Measurements from ENCODE around the gene RBM19. TPM values are rescaled to one million over a fixed set of nuclear protein-coding genes. Genes with fewer than 3 reads are reported as not detected.
A peak's percentile ranks its signal among the peaks of the same experiment; 100 is the strongest.

RBM19 gene
- total and polyA plus RNA-seq, 2 of the 4 experiments (the other 2 are of a cell fraction) = 18.7 to 19.2 TPM

- H4K20me1 ChIP-seq (ENCODE audit: insufficient read depth, low read length) = no peaks in the 10 kb centered on the region
- 96% methylated on average over 8 of the region's 19 CpGs; no CpG with 5 or more reads in 1 of the 2 experiments for WGBS, 2 experiments (ENCODE audit: extremely low coverage in 2 of 2, insufficient read length in 1 of 2)
- H3K23ac ChIP-seq (ENCODE audit: low read depth, low read length) = no peak overlapping the region
- H4K8ac ChIP-seq (ENCODE audit: low read depth in 2 of 2, low read length in 2 of 2) = no peak overlapping the region
- no peak overlapping the region for H2AFZ ChIP-seq (replicated peaks; ENCODE audit: low read length, poor library complexity)
- H3K36me3 ChIP-seq (ENCODE audit: control insufficient read depth, insufficient read depth, low read length) = peaks cover 19% of the 10 kb centered on the region
- POLR2A ChIA-PET (ENCODE audit: unreplicated experiment) = no interaction called here
- H3K4me2 ChIP-seq (ENCODE audit: low read depth, low read length) = no peak overlapping the region
- CTCF ChIA-PET = no interaction called here
- no peak overlapping the region for H2BK20ac ChIP-seq (ENCODE audit: low read depth, low read length)
- H2BK5ac ChIP-seq (ENCODE audit: low read depth, low read length, poor library complexity, severe bottlenecking) = no peak overlapping the region
- H3K79me1 ChIP-seq (ENCODE audit: low read depth in 1 of 2, low read length in 2 of 2) = no peaks in the 10 kb centered on the region; a peak in 2 of 4 replicates
- H3K4ac ChIP-seq (ENCODE audit: low read depth, low read length) = no peak overlapping the region
- H2BK15ac ChIP-seq (ENCODE audit: low read depth, low read length) = no peak overlapping the region
- H2AK9ac ChIP-seq (replicated peaks; ENCODE audit: low read depth, low read length, poor library complexity) = peak overlapping the region; percentile 30
- peaks cover 15% of the 10 kb centered on the region for H3K9me1 ChIP-seq (ENCODE audit: insufficient read depth, low read length)
- peaks cover 2% of the 10 kb centered on the region; the same call in 1 of the 2 replicates for H3K4me1 ChIP-seq (ENCODE audit: control insufficient read depth, insufficient read depth, low read length)
- DNase-seq (no peak), ATAC-seq (ENCODE audit: low read depth) (no peak)
- dilution Hi-C loops (cut with HindIII; ENCODE audit: low sequenced_read_pairs, unreplicated experiment) = no loop called here
- TF ChIP-seq CTCF (conservative IDR thresholded peaks at IDR 0.05; ENCODE audit: low read depth, low read length) = no peak
- TF ChIP-seq SMC3 (IDR thresholded peaks at IDR 0.05; ENCODE audit: low read depth, low read length) = no peak
- no peak for TF ChIP-seq MAFK (IDR thresholded peaks at IDR 0.05; ENCODE audit: low read depth, low read length)
- no peak for TF ChIP-seq POLR2A (IDR thresholded peaks at IDR 0.05; ENCODE audit: low read depth, low read length)
- no peak for TF ChIP-seq CEBPB (IDR thresholded peaks at IDR 0.05; ENCODE audit: low read depth, low read length)
- TF ChIP-seq, protein P1, sequence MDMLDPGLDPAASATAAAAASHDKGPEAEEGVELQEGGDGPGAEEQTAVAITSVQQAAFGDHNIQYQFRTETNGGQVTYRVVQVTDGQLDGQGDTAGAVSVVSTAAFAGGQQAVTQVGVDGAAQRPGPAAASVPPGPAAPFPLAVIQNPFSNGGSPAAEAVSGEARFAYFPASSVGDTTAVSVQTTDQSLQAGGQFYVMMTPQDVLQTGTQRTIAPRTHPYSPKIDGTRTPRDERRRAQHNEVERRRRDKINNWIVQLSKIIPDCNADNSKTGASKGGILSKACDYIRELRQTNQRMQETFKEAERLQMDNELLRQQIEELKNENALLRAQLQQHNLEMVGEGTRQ (IDR thresholded peaks at IDR 0.05; ENCODE audit: low read depth, low read length) = no peak
- TF ChIP-seq, protein P2, sequence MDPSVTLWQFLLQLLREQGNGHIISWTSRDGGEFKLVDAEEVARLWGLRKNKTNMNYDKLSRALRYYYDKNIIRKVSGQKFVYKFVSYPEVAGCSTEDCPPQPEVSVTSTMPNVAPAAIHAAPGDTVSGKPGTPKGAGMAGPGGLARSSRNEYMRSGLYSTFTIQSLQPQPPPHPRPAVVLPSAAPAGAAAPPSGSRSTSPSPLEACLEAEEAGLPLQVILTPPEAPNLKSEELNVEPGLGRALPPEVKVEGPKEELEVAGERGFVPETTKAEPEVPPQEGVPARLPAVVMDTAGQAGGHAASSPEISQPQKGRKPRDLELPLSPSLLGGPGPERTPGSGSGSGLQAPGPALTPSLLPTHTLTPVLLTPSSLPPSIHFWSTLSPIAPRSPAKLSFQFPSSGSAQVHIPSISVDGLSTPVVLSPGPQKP (IDR thresholded peaks at IDR 0.05; ENCODE audit: borderline replicate concordance, low read depth, low read length) = no peak
- TF ChIP-seq RAD21 (IDR thresholded peaks at IDR 0.05; ENCODE audit: low read length) = no peak
- TF ChIP-seq MXI1 (IDR thresholded peaks at IDR 0.05; ENCODE audit: borderline replicate concordance, low read depth, low read length) = no peak
- no peak for TF ChIP-seq BHLHE40 (IDR thresholded peaks at IDR 0.05; ENCODE audit: low read depth, low read length)
- no peak for TF ChIP-seq RCOR1 (IDR thresholded peaks at IDR 0.05; ENCODE audit: insufficient replicate concordance, low read length)
- no peak for TF ChIP-seq RFX5 (IDR thresholded peaks at IDR 0.05; ENCODE audit: low read depth, low read length)
- no peak for TF ChIP-seq MAZ (IDR thresholded peaks at IDR 0.05; ENCODE audit: borderline replicate concordance, low read depth, low read length)
- TF ChIP-seq FOS (IDR thresholded peaks at IDR 0.05; ENCODE audit: low read depth, low read length) = no peak
- no peak for TF ChIP-seq CHD1 (IDR thresholded peaks at IDR 0.05; ENCODE audit: low read depth, low read length)
- no peak overlapping the region for H4K5ac ChIP-seq (ENCODE audit: low read depth, low read length)
- no peak overlapping the region for H4K91ac ChIP-seq (ENCODE audit: insufficient read depth, low read depth, low read length)
- no peak overlapping the region for H3K56ac ChIP-seq (ENCODE audit: extremely low read depth, insufficient read depth, low read length)
- no TSS peak for BruUV-seq (replicated peaks)
- H3K14ac ChIP-seq (replicated peaks; ENCODE audit: low read depth, low read length) = no peak overlapping the region
- H3K9me3 ChIP-seq (ENCODE audit: control insufficient read depth, insufficient read depth, low read length) = no peaks in the 10 kb centered on the region
- H3K9ac ChIP-seq (ENCODE audit: low read depth, low read length) = no peak overlapping the region
- intact Hi-C loops (cut with micrococcal nuclease) = no loop called here
- H3K4me3 ChIP-seq (ENCODE audit: insufficient read depth, low read depth, low read length) = no peak overlapping the region
- in situ Hi-C loops (cut with MboI; ENCODE audit: low sequenced_read_pairs) = no loop called here
- H3K27me3 ChIP-seq (ENCODE audit: control insufficient read depth, insufficient read depth, low read length) = no peaks in the 10 kb centered on the region
- H2AK5ac ChIP-seq (ENCODE audit: low read depth, low read length) = no peak overlapping the region
- no peak overlapping the region for H3K27ac ChIP-seq (ENCODE audit: insufficient read depth, low read length)
- no peak overlapping the region for H2BK120ac ChIP-seq (ENCODE audit: low read depth, low read length)
- no peak overlapping the region for H3K18ac ChIP-seq (ENCODE audit: low read depth, low read length)
These were observed 59.5 kb downstream of the RBM19 start for GRCh38 chr12:113906411-113907200.
